K562 (cell line): Measurements from ENCODE around the gene PLEKHN1. TPM values are rescaled to one million over a fixed set of nuclear protein-coding genes. Genes with fewer than 3 reads are reported as not detected.
A peak's percentile ranks its signal among the peaks of the same experiment; 100 is the strongest.

ENCODE experiments used
- ESRRB ChIP-seq: fragments of 250-450 bp; sonication (Bioruptor Pico); IDR thresholded peaks from 2 replicates; pipeline ENCODE4 v1.5.0; 2020; ENCODE audit warnings: mild to moderate bottlenecking, moderate library complexity, borderline replicate concordance
- KLF10 ChIP-seq: fragments of 250-450 bp; sonication (Bioruptor Pico); IDR thresholded peaks from 2 replicates; pipeline ENCODE4 v1.6.1; 2021; ENCODE audit warnings: matching md5 sums
- MEF2A ChIP-seq: IDR thresholded peaks from 2 replicates; pipeline ENCODE4 v1.6.1; 2011; ENCODE audit warnings: low read depth, mild to moderate bottlenecking, low read length, moderate library complexity; ENCODE audit not compliant: control insufficient read depth
- MGA ChIP-seq: fragments of 450-650 bp; IDR thresholded peaks from 2 replicates; pipeline ENCODE4 v1.6.1; 2016; ENCODE audit warnings: mild to moderate bottlenecking, moderate library complexity
- NCOA1 ChIP-seq: fragments of 450-650 bp; IDR thresholded peaks from 2 replicates; pipeline ENCODE4 v1.6.1; 2016; ENCODE audit warnings: low read depth
- NUFIP1 ChIP-seq: fragments of 450-650 bp; IDR thresholded peaks from 2 replicates; pipeline ENCODE4 v1.6.1; 2018; ENCODE audit not compliant: partially characterized antibody
- PPARD ChIP-seq: fragments of 250-450 bp; sonication (Bioruptor Pico); IDR thresholded peaks from 2 replicates; pipeline ENCODE4 v1.8.0; 2022; ENCODE audit warnings: inconsistent platforms, mild to moderate bottlenecking, moderate library complexity
- RBFOX2 ChIP-seq: fragments of 200-400 bp; formaldehyde crosslinking; IDR thresholded peaks from 2 replicates; pipeline ENCODE4 v1.6.1; 2017; ENCODE audit warnings: low read depth, mild to moderate bottlenecking, low read length, moderate library complexity
- TRIM25 ChIP-seq: fragments of 450-650 bp; IDR thresholded peaks from 2 replicates; pipeline ENCODE4 v1.7.0; 2016; ENCODE audit warnings: borderline replicate concordance
- ZNF282 ChIP-seq: sonication (generic); formaldehyde crosslinking; IDR thresholded peaks from 2 replicates; pipeline ENCODE4 v1.8.1; 2023; ENCODE audit warnings: missing genetic modification reagents
- polyA plus RNA-seq, 8 experiments: library from polyadenylated mRNA; depleted of rRNA in 4 of 8; stranded (reverse) in 5 of 8; unstranded in 3 of 8; fragments of >200 nt; fragmentation: Nextera tagmentation in 2 of 8; fragmentation: Illumina TruSeq in 1 of 8; extraction: Ambion mirVana in 2 of 8; extraction: Trizol in 1 of 8; gene quantifications; 2 replicates each; pipeline versions ENCODE4 v1.2.1 to v1.2.3, GENCODE V29; 2011 to 2014; ENCODE audit warnings: inconsistent platforms in 1 of 8, missing spikeins in 1 of 8
- total RNA-seq, 7 experiments: library from RNA; depleted of rRNA in 6 of 7; stranded (reverse); fragments of >200 nt in 6 of 7; fragmentation: Illumina TruSeq in 2 of 7; extraction: Trizol in 2 of 7; gene quantifications; 2 replicates each; pipeline versions ENCODE4 v1.2.1 to v1.2.3, GENCODE V29; 2011 to 2021; ENCODE audit warnings: low replicate concordance in 1 of 7
- TF ChIP-seq, protein P1 (sequence below), 3 experiments: IDR thresholded peaks in 2 of 3; conservative IDR thresholded peaks in 1 of 3; 2 replicates each; pipeline ENCODE4 v1.5.1; 2011 to 2012; ENCODE audit warnings: low read length in 3 of 3, mild to moderate bottlenecking in 3 of 3, control low read depth in 2 of 3, improper control_type of control experiment in 1 of 3, inconsistent platforms in 1 of 3, low read depth in 1 of 3, mixed read lengths in 1 of 3, moderate library complexity in 1 of 3; ENCODE audit not compliant: insufficient read depth in 2 of 3

The PLEKHN1 gene
- total and polyA plus RNA-seq, 9 of the 15 experiments (the other 6 are each of a cell fraction or from before 2014, with no cell fraction given) = 0.07 to 1.5 (median 0.13) TPM; not detected in 2

- TF ChIP-seq, protein P1, sequence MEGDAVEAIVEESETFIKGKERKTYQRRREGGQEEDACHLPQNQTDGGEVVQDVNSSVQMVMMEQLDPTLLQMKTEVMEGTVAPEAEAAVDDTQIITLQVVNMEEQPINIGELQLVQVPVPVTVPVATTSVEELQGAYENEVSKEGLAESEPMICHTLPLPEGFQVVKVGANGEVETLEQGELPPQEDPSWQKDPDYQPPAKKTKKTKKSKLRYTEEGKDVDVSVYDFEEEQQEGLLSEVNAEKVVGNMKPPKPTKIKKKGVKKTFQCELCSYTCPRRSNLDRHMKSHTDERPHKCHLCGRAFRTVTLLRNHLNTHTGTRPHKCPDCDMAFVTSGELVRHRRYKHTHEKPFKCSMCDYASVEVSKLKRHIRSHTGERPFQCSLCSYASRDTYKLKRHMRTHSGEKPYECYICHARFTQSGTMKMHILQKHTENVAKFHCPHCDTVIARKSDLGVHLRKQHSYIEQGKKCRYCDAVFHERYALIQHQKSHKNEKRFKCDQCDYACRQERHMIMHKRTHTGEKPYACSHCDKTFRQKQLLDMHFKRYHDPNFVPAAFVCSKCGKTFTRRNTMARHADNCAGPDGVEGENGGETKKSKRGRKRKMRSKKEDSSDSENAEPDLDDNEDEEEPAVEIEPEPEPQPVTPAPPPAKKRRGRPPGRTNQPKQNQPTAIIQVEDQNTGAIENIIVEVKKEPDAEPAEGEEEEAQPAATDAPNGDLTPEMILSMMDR (IDR thresholded peaks at IDR 0.05 in 2 of 3, conservative IDR thresholded peaks at IDR 0.05 in 1 of 3; ENCODE audit: insufficient read depth in 2 of 3, low read depth in 1 of 3, low read length in 3 of 3) = no peak
- TF ChIP-seq RBFOX2 (peak; percentile 86), NUFIP1 (no peak), ZNF282 (CRISPR knock-in tag) (no peak), TRIM25 (no peak), KLF10 (CRISPR knock-in tag) (no peak), NCOA1 (no peak), ESRRB (CRISPR knock-in tag) (no peak), MEF2A (no peak), MGA (no peak), PPARD (CRISPR knock-in tag) (no peak)
Observed at GRCh38 chr1:958823-959730, 7.2 kb upstream of the PLEKHN1 start, which contains the start of gene NOC2L (continued).
